Ecto neural progenitor cell (in vitro differentiated cells): ENCODE results near the gene MXD3.
"Not testable (repeated sequence)": the region's sequence is repeated elsewhere in the genome, so short reads cannot be mapped to it uniquely, and the experiment has no call there.

Experiments
- DNase-seq: peaks from one replicate; pipeline ENCODE4 v3.0.0-alpha.2; 2018; ENCODE audit warnings: low spot score

MXD3 gene

DNA sequence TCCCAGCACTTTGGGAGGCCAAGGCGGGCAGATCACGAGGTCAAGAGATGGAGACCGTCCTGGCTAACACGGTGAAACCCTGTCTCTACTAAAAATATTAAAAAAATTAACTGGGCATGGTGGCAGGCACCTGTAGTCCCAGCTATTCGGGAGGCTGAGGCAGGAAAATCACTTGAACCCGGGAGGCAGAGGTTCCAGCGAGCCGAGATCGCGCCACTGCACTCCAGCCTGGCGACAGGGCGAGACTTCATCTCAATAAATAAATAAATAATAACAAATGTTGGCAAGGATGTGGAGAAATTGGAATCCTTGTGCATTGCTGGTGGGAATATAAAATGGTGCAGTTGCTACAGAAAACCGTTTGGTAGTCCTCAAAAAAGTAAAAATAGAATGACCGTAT is 31.3 kb upstream of the MXD3 start:
- not testable (repeated sequence) for DNase-seq

DNA sequence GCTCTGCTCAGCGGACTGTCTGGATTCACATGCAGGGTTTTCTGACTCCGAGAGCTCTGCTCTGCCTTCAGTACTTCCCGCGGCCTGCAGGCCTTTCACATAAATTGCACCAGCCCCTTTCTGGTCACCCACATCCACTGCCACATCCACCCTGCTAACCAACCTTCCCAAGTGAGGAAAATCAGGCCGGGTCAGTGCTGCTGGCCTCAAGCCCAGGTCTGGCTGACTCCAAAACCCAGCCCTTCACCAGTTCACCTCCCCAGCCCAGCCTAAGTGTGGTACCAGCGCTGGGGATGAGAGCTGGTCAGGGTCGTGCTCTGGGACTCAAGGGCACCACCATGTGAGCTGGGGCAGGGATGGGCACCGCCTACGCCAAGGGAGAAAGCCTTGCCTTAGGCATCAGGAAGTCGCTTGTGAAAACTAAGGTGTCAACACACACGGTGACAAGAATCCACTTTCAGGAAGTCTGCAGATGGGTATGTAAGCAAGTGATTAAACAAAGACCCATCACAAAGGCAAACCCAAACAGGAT is 27.5 kb upstream of the MXD3 start:
- no peak for DNase-seq

DNA sequence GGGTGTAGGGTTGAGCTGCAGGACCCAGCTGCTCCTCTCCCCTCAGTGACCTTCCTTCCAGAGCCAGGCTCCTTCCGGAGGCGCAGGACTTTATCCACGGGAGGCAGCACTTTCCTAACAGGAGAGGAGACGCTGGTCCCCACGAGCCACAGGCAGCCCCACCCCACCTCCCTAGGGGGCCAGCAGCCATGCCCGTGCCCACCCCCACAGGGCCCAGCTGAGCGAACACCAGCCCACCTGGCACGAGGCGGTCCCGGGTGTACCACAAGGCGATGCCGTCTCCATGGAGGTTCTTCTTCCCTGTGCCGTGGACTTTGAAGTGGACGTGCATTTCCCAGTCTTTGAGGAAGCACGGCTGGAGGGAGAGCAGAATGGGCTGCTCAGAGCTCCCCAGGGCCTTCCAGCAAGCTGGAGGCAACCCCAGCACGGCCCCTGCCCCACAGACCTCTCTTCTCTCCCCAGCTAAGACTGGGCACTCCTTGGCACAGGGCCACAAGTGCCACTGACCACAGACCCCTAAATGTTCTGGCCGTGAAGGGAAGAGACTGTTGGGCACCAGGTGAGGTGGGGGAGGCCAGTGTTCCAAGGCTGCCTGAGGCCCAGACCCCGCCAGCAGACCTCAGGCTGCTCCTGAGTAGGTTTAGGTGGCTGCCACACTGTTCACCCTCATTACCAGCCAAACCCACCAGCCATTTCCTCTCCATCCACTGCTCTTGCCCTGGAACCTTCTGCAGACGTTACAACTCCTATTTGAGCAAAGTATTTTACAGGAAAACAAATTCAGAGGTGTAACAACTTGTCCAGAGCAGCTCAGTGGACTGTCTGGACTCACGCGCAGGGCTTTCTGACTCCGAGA is 26.8 kb upstream of the MXD3 start:
- DNase-seq: no peak

DNA sequence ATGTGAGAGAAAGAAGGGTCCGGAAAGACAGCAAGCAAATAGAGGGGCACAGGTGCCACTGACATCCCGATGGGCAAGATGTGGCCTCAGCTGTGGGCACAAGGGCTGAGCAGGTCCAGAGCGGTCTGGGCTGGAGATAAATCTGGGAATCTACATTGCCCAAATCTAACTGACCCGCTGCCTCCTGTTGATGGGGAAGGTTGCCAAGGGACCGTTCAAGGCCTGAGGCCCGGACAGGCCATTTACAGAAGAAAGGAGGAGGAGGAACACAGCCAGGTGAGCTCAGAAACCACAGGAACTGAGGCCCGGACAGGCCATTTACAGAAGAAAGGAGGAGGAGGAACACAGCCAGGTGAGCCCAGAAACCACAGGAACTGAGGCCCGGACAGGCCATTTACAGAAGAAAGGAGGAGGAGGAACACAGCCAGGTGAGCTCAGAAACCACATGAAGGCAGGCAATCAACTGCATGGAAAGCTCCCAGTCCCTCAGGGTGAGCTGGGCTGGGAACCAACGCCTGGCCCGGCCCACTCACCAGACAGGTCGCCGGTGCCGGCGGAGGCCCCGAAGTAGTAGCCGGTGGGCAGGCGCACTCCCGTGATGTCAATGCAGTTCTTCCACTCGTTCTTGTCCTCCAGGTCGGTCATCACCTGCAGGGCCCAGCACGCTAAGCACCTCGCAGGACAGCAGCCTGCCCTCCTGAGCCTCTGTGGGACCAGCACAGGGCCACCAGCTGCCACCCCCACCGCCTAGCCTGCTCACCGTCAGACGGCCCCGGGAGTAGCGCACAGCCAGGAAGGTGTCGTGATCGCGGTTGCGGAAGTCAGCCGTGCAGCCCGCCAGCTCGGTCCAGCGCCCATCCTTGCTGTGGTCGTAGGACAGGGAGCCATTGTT is 25.2 kb upstream of the MXD3 start:
- DNase-seq: no peak

DNA sequence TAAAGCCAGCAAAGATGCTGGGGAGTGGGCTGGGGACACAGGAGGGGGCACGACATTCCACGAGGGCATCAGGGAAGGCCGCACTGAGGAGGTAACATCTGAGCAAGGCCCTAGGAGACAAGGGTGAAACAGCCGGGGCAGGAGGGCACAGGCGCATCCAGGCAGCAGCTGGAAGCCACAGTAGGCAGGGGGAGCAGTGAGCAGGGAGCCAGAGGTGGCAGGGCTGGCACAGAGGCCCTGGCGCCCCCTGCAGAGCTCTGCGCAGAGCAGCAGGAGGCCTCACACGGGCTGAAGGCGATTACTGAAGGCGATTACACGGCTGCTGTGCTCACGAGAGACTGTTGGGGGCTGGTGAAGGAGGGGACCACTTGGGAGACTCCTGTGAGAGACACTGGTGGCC is 24.4 kb upstream of the MXD3 start:
- no peak for DNase-seq

DNA sequence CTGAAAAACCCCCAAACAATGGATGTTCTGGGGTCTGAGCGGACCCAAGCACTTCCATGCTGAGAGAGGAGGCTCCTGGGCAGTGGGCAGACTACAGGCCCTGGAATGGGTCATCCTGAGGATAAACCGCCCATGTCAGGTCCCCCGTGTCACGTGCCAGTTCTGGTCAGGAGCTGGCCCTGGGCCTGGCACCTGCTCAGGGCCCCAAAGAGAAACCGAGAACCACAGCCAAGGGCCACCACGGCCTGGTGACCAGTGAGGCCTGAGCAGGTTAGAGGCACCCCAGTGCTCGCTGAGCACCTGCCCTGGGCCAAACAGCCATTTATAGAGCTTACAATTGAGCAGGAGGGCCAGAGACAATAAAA is 24.0 kb upstream of the MXD3 start:
- no peak for DNase-seq

DNA sequence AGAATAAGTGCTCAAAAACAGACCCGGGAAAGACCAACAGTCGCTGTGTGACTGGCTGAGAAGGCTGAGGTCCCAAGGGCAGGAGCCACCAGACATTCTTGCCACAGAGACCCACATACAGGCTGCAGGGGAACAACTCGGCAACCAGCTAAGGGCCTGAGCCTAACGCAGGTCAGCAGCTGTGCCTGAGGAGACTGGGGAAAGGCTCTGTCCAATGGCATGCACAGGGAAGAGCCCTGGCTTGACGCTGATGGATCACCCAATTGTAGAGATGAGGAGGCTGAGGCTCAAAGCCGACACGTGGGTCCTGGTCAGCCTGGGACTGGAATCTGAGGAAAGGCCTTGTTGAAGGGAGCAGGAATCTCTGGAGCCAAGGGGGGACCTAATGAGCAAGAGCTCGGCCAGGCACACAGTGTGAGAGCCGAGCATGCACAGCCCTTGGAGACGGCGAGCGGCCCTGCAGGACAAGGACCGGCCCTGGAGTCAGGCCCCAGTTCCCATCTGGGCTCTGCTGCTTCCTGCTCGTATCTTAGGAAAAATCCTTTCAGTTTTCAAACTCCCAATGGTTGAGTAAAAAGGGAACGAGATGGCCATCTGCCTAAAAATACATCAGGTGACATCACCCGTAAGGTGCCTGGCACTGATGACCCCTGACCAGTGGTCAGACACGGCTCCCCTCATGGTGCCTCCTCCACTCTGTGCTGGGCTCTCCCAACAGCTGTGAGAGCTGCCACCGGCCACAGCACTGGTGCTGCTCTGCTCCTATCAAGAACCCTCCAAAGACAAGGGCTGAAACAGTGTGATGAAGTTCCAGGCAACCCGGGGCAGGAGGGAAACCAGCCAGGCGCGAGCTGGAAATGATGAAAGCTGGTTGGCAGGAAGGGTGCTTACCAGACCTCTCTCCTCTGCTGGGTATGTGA is 23.3 kb upstream of the MXD3 start:
- DNase-seq: no peak

DNA sequence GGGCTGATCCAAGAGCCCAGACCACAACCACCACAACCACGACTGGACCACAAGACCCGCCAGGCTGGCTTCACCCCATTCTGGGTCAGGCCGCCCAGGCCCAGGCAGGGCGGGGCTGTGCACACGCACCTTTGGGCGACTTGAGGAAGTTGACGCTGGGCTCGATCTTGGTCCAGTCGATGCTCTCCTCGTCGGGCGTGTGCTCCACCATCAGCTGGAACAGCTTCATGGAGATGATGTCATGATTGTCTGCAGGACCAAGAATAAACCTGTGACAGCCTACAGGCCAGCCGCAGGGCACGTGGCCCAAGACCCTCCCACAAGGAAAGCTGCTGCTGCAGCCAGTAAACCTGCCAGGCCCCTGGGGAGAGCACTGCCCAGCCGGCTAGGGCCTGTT is 22.5 kb upstream of the MXD3 start:
- DNase-seq: no peak

DNA sequence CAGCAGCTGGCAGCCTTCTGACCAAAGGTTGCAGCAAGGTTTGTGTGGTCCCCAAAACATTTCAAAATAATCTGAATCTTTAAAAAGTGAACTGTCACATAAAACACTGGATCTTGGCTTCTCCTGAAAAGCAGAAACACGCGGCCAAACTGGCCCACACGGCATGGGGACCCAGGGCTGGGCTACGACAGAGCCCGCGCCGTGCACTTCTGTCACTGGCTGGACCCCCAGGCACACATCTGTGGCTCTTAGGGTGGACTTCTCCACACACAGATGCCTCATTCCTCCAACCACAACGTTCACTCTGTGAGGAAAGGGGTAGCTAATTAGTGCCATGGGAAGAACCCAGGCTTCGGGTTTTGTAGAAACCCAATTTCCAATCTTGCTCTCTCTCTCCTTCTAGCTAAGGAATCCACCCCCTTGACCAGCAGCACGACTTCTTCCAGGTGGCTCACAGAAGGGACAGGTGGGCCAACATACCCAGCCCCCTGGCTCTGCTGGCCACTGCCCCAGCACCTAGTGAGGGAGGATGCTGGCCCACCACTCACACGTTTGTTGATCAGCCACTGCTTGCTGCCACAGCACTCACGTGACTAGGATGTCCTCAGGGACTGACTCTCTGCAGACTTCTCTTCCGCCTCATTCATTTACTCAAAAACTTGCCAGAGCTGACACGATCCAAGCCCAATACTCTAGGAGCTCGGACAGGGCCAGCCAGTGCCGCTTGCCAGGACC is 21.9 kb upstream of the MXD3 start:
- DNase-seq: no peak

DNA sequence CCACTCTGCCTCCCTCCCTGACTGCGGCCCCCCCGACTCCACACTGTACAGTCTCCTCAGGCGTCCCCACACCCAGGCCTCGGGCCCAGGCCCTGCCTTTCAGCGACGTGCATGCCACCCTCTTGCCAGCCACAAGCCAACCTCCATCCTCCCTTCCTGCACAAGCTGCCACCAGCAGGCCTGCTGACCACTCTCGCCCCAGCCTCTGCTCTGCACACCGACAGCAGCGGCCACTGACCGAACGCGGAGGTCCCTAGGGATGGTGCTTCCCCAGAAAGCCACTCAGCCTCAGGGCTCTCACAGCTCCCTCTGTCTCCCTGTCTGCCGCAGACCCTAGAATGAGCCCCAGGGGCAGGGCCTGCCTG is 21.2 kb upstream of the MXD3 start:
- no peak for DNase-seq

DNA sequence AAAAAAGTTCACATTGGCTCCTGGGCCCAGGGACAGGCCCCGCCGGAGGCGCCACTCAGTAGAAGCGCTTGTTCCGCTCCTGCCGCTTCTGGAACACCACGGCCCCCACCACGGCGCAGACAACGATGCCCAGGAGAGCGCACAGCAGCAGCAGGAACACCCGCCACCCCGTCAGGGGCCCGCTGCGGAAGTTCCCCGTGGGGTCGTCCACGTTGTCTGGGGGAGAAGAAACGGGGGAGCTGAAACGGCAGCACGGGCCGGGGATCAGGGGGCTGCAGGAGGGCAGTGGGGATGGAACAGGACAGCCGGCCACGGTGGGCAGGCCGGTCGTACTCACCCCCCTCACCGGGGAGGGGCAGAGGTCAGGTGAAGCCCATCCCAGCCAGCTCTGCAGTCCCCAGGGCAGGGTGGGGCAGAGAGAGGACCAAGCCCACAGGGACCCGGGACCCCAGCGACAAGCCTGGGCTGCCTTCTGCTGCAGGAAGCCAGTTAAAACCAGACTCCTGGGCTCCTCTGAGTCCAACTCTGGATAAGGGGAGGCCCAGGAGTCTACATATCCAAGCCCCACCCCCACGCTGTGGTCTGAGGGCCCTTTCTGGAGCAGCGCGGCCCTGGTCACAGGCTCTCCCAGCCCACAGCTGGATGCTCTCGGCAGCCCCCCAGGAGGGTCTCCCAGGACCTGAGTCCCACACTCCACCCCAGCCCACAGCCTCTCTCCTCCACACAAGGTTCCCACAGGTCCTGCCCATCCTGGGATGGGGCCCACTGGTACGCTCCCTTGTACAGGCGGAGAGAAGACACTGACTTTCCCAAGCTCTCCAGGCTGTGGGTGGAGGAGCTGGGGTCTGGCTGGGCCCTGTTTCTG is 20.6 kb upstream of the MXD3 start:
- DNase-seq: no peak

DNA sequence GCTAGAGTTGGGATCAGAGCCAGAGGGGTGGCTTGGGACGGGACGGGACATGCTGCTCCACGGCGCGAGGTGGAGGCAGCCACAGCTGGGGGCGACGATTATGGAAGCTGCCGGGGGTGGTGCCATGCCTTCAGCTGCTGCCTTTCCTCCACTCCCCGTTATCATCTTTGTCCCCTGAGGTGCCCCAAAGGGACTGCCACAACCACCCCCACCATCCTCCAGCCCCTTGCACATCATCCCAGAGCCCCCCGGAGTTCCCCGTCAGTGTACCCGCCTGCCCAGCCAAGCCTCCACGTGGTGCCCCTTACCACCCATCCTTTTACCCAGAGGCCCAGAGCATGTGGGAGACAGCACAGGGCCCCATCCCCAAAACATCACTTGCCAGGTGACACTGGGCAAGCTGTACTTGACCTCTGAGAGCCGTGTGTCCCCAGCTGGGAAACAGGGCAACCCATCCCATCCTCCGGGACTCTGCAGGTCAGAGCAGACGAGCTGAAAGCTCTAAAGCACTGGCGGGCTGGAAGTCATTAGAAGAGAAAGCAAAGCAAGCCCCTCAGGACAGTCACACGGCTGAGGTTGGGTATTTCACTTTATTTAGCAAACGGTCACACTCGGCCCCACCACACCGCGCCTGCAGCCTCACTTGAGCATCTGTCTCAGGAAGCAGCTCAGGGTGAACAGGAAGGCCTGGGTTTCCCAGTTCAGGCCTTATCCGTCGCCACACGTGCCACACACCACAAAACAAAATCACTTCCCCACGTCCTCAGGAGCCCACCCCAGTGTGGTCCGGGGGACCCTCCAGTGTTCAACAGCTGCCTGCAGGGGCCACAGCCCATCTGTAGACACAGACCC is 19.5 kb upstream of the MXD3 start:
- no peak for DNase-seq

DNA sequence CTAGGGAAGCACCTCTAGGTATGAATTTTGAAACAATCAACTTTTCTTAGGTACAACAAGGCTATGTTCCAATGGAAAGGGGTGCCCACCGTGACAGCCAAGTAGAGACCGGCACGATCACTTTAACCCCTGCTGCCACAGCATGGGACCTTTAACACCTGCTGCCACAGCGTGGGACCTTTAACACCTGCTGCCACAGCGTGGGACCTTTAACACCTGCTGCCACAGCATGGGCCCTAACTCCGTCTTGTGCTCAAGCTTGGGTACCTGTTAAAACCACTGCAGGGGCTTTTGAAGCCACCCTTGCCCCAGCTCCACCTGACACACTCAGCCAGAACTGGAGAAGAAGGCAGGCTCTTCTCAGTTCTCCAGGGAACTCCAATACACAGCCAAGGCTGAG is 18.2 kb upstream of the MXD3 start:
- DNase-seq: no peak

DNA sequence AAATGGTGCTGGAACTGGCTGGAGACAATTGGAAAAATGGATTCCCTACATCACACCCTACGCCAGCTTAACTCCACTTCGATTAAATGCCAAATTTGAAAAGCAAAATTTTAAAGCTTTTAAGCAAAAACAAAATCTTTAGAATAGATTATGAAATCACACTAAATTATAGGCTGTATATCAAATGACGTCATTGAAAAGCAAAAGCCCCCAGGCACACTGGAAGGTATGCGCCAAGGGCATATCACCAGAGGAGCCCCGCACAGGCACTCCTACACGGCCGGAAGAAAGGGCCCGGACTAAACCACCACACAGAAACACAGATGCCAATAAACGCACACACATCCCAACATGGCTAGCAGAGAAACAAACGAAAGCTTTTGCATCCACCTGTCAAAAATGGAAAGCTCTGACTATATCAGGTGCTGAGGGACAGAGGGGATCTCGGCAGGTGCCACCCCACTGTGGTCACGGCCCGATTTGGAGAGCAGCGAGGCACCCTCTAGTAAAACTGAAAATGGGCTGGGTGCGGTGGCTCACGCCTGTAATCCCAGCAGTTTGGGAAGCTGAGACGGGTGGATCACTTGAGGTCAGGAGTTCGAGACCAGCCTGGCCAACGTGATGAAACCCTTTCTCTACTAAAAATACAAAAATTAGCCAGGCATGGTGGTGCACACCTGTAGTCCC is 17.0 kb upstream of the MXD3 start:
- no peak for DNase-seq

DNA sequence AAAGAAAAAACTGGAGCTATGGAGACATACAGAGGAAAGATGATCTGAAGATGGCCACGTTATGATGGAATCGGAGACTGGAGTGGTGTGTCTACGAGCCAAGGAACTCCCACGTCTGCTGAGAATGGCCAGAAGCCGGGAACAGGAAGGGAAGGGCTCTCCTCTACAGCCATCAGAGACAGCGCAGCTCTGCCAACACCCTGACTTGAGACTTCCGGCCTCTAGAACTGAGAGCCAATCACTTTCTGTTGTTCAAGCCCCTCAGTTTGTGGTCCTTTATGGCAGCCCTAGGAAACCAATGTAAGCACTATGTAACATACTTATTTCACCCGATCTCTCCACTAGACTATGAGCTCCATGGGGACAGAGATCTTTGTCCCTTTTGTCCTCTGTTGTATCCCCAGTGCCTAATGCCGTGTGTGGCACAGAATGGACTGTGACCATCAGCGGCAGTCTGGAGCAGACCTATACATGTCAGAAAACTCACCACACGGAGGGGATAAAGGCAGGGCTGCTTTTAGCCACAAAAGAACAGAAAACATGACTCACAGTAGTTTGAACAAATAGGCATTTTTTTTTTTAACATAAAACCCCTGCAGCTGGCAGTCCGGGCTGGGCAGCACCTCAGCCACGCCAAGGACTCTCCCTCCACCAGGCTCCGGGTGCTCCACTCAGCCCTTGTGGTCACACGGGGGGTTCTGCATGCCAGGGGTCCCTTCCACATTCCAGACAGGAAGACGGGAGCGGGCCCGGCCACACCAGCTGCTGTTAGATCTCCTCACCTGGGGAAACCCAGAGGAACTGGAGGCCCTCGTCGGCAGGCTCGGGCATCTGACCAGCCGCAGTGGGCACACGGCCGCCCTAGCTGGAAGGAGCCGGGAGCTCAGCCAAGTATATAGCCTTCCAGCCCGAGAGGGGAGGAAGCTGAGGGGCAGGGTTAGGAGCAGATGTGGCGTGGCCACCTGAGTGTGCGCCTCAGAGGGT is 16.1 kb upstream of the MXD3 start:
- no peak for DNase-seq

DNA sequence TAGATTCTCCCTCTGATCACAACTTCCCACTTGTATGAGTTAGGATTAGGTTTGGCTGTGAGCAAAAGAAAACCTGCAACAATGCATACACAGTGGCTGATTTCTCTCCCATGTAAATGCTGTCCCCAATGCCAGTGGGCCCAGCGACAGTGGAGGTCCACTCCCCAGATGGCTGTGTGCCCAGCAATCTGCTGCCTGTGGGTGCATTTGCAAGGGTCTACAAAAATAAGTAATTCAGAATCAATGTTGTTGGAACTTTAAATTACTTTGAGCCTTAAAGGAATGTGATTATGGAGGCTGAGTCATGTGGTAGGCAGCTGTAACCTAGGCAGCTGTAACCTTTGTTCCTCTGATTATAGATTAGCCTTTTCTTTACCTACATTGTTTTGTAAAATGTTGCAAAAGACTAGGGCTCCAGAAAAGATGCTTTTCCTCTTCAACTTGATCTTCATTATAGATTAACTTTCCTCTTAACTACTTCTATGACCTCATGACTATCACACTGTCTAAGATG is 14.2 kb upstream of the MXD3 start:
- no peak for DNase-seq

DNA sequence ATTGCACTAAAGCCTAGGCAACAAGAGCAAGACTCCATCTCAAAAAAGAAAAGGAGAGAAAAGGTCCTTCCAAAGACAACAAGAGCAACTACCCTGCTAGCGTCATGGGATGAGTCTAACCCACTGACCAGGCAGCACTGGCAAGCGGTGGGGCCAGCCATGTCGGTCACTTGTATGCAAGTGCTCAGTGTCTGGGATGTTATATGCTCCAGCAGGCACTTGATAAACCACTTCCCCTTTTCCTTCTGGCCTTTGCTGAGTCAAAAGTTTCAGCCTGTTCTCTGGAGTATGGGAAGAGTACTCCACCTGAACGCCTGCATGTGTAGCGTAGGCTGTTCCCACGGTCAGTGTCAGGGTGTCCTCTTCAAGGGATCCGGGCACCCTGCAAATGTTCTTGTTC is 9.2 kb upstream of the MXD3 start:
- DNase-seq: no peak
